Measurements from ENCODE around the gene ATP6V0E1.

Gene ATP6V0E1

GRCh38 chr5:173078878-173079277 is 95.3 kb downstream of the ATP6V0E1 start:
- H3K4me3 ChIP-seq (replicated peaks in 1 of 2; ENCODE audit: low read depth in 2 of 2, low read length in 2 of 2) = no peak overlapping the region
- no peak for DNase-seq (ENCODE audit: low read depth in 2 of 2)
- TF ChIP-seq CTCF (IDR thresholded peaks at IDR 0.05; ENCODE audit: low read depth, low read length) = no peak

All from cardiac fibroblast (primary cell).